Activated B cell treated with CpG ODN at 0.5 μM for 24 hours (primary cell): ENCODE results near the gene NEURL4. TPM values are rescaled to one million over a fixed set of nuclear protein-coding genes. Genes with fewer than 3 reads are reported as not detected.

Experiments
- ATAC-seq: fragments of 200-7000 bp; cut with Tn5 transposase; one replicate; pipeline ENCODE4 v1.10.0; 2021; ENCODE audit warnings: low read depth, mild to moderate bottlenecking, moderate library complexity
- CTCF ChIA-PET: fragments of 350-600 bp; sonication (Branson Sonifier 250); formaldehyde crosslinking; loops from one replicate; lab custom pipeline; 2021; ENCODE audit warnings: antibody characterized with exemption; lab: Charles Lee
- POLR2A ChIA-PET: fragments of 350-600 bp; sonication (Branson Sonifier 250); formaldehyde crosslinking; loops from one replicate; lab custom pipeline; 2021; ENCODE audit warnings: antibody characterized with exemption; lab: Charles Lee
- DNase-seq: peaks from one replicate; pipeline ENCODE4 v3.0.0; 2022
- H3K27ac Mint-ChIP-seq: one replicate; pipeline ENCODE4 v1.8.0; 2020; ENCODE audit warnings: mixed read lengths
- H3K27me3 Mint-ChIP-seq: one replicate; pipeline ENCODE4 v1.8.0; 2021; ENCODE audit warnings: mixed read lengths
- H3K36me3 Mint-ChIP-seq: one replicate; pipeline ENCODE4 v1.8.0; 2021; ENCODE audit warnings: low read depth, mixed read lengths
- H3K4me1 Mint-ChIP-seq: one replicate; pipeline ENCODE4 v1.8.0; 2021; ENCODE audit warnings: mixed read lengths
- H3K4me3 Mint-ChIP-seq: one replicate; pipeline ENCODE4 v1.8.0; 2020; ENCODE audit warnings: mild to moderate bottlenecking, mixed read lengths
- H3K9me3 Mint-ChIP-seq: one replicate; pipeline ENCODE4 v1.8.0; 2020; ENCODE audit warnings: mixed read lengths
- CTCF ChIP-seq: fragments of 200-600 bp; IDR thresholded peaks from one replicate; pipeline ENCODE4 v1.8.0; 2022; ENCODE audit warnings: antibody characterized with exemption, mild to moderate bottlenecking
- intact Hi-C: fragments of 100-400 bp; cut with micrococcal nuclease; formaldehyde crosslinking; loops from one replicate; pipeline ENCODE4 v1.15.1; 2024
- total RNA-seq: library from RNA; stranded (reverse); gene quantifications from 2 replicates; pipeline ENCODE4 v1.2.3, GENCODE V29; 2022

Gene NEURL4
- total RNA-seq, 1 donor from 2014 or later = 60.1 TPM

DNA sequence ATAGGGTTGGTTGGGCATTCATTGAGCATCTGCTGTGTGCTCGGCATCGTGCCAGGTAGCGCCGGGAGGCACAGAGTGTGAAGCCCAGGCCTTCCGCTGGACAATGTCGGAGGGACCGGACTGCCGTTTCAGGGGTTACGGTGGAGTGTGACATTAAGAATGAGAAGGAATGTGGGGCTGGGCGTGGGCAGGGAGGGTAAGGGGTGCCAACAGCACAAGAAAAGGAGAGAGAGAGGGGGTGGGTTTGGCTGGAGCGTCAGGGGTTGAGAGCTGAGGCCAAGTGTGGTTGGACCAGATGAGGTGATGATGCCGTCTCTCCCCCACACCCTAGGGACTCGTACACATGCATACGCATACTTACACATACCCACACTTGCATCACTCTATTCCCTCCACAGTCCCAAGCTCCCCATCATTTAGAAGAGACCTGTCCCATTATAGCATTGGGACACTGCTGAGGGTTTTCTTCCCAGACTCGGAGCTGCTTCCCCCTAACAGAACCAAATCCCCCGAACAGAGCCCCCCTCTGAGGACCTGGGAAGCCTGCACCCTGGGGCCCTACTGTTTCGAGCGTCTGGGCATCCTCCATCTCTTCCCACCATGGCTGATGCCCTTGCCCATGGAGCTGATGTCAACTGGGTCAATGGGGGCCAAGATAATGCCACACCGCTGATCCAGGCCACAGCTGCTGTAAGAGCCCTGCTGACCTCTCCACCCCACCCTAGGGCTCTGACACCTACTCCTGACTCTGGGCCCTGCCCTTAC is 19.5 kb upstream of the NEURL4 start:
- no peaks in the 10 kb centered on the region for H3K9me3 Mint-ChIP-seq
- H3K4me1 Mint-ChIP-seq = peaks cover 31% of the 10 kb centered on the region
- H3K36me3 Mint-ChIP-seq = peaks cover 41% of the 10 kb centered on the region
- TF ChIP-seq CTCF = no peak
- H3K27me3 Mint-ChIP-seq = no peaks in the 10 kb centered on the region
- peak overlapping the region; percentile 14 for H3K27ac Mint-ChIP-seq
- POLR2A ChIA-PET = interaction anchor here (0.6 to 5.1 kb wide), 7 partner anchors 12 to 212 kb away, joined by 3 to 48 read pairs (median 3); partner anchors contain the start of genes ACAP1 and NEURL4
- DNase-seq (no peak), ATAC-seq (no peak)
- intact Hi-C loops = no loop called here
- H3K4me3 Mint-ChIP-seq = no peak overlapping the region
- CTCF ChIA-PET = interaction anchor here (0.7 to 1.3 kb wide), 3 partner anchors 24 to 53 kb away, joined by 3 read pairs; no protein-coding TSS in a partner anchor

GRCh38 chr17:7347630-7348477 is 18.7 kb upstream of the NEURL4 start:
- no peak for TF ChIP-seq CTCF
- no peaks in the 10 kb centered on the region for H3K9me3 Mint-ChIP-seq
- H3K36me3 Mint-ChIP-seq = peaks cover 49% of the 10 kb centered on the region
- peaks cover 25% of the 10 kb centered on the region for H3K4me1 Mint-ChIP-seq
- ChIA-PET CTCF (interaction anchor here (1.2 to 1.3 kb wide), 2 partner anchors 23 to 26 kb away, joined by 3 read pairs; no protein-coding TSS in a partner anchor), POLR2A (interaction anchor here (1.0 to 5.1 kb wide), 3 partner anchors 11 to 67 kb away, joined by 3 to 48 read pairs (median 5); partner anchors contain the start of genes ACAP1 and NEURL4)
- intact Hi-C loops = no loop called here
- no peaks in the 10 kb centered on the region for H3K27me3 Mint-ChIP-seq
- H3K27ac Mint-ChIP-seq = peak overlapping the region; percentile 24
- no peak overlapping the region for H3K4me3 Mint-ChIP-seq
- no peak for DNase-seq
- ATAC-seq = no peak

DNA sequence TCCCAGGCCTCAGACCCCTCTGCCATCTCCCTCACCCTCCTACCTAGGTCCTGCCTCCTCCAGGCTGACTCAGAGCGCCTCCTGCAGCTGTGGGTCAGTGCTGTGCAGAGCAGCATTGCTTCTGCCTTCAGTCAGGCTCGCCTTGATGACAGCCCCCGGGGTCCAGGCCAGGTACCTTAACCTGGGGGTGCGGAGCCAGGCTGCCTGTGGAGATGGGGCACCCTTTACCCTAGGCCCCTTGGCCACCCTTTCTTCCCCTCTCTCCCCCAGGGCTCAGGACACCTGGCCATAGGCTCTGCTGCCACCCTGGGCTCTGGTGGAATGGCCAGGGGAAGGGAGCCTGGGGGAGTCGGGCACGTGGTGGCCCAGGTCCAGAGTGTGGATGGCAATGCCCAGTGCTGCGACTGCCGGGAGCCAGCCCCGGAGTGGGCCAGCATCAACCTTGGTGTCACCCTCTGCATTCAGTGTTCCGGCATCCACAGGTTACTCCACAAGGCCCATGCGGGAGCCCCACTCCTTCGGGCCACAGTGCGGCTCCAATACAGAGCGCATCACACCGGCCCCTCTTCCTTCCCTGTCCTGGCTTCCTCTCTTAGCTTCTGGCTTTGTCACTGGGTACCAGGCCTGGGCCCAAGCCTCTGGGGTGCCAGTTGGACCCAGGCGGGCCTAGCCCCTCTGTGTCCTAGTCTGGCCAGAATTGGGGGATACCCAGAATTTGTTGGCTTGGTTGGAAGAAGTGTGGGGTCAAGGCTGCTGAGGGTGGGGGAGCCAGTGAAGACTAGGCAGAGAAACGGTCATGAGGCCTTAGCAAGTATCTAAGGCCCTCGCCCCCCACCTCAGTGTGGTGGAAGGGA is 17.9 kb upstream of the NEURL4 start:
- CTCF ChIA-PET = interaction anchor here (0.8 to 3.9 kb wide), 5 partner anchors 11 to 334 kb away, joined by 3 to 21 read pairs (median 3); partner anchors contain the start of genes ACAP1, NEURL4 and RNASEK
- POLR2A ChIA-PET = interaction anchor here (1.2 to 2.9 kb wide), 2 partner anchors 11 to 18 kb away, joined by 3 to 16 read pairs; partner anchors contain the start of genes ACAP1 and NEURL4
- no peak for ATAC-seq
- Mint-ChIP-seq H3K27me3 (no peaks in the 10 kb centered on the region), H3K4me3 (no peak overlapping the region), H3K4me1 (peaks cover 19% of the 10 kb centered on the region), H3K27ac (no peak overlapping the region), H3K9me3 (no peaks in the 10 kb centered on the region), H3K36me3 (peaks cover 53% of the 10 kb centered on the region)
- no peak for DNase-seq
- intact Hi-C loops = no loop called here
- TF ChIP-seq CTCF = no peak

DNA sequence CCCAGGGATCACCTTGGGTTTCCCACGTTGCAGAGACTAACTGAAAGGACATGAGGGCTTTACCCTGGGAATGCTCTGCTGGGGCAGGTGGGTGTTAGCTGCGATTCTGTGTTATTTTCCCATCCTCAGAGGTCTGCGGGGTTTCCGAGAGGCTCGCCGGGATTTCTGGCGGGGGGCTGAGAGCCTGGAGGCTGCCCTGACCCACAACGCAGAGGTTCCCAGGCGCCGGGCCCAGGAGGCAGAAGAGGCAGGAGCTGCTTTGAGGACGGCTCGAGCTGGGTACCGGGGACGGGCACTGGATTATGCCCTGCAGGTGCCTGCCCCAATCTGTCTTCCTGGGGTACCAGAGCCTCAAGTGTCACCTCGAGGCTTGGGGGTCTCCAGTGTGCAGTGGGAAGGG is 14.1 kb upstream of the NEURL4 start:
- H3K4me1 Mint-ChIP-seq = peaks cover 7% of the 10 kb centered on the region
- no peak for ATAC-seq
- no peaks in the 10 kb centered on the region for H3K9me3 Mint-ChIP-seq
- DNase-seq = no peak
- ChIA-PET CTCF (interaction anchor here (1.1 to 3.9 kb wide), 2 partner anchors 14 to 297 kb away, joined by 4 to 19 read pairs; partner anchors contain the start of gene NEURL4), POLR2A (interaction anchor here (0.5 to 1.4 kb wide), 2 partner anchors 14 to 141 kb away, joined by 3 to 4 read pairs; partner anchors contain the start of genes NEURL4 and POLR2A)
- peaks cover 63% of the 10 kb centered on the region for H3K36me3 Mint-ChIP-seq
- no peak for TF ChIP-seq CTCF
- no peaks in the 10 kb centered on the region for H3K27me3 Mint-ChIP-seq
- intact Hi-C loops = no loop called here
- no peak overlapping the region for H3K4me3 Mint-ChIP-seq
- peak overlapping the region; percentile 72 for H3K27ac Mint-ChIP-seq
